Caki2 (cell line): Measurements from ENCODE around the gene LYAR. TPM values are rescaled to one million over a fixed set of nuclear protein-coding genes. Genes with fewer than 3 reads are reported as not detected.

Experiments
- DNase-seq: peaks from one replicate; pipeline ENCODE4 v3.0.0-alpha.2; 2015; ENCODE audit warnings: low read depth
- in situ Hi-C: cut with HindIII; loops from 2 replicates; pipeline ENCODE4 v1.10.0; 2016; ENCODE audit warnings: low sequenced_read_pairs, low pct_unique_long_range_greater_than_20kb, mixed read lengths
- total RNA-seq: library from RNA; depleted of rRNA; stranded (reverse); fragments of >200 nt; shearing (Covaris generic); gene quantifications from 2 replicates; pipeline ENCODE4 v1.2.3, GENCODE V29; 2014; ENCODE audit warnings: low replicate concordance

The LYAR gene
- total RNA-seq, 1 experiment from 2014 or later: 30.7 TPM

DNA sequence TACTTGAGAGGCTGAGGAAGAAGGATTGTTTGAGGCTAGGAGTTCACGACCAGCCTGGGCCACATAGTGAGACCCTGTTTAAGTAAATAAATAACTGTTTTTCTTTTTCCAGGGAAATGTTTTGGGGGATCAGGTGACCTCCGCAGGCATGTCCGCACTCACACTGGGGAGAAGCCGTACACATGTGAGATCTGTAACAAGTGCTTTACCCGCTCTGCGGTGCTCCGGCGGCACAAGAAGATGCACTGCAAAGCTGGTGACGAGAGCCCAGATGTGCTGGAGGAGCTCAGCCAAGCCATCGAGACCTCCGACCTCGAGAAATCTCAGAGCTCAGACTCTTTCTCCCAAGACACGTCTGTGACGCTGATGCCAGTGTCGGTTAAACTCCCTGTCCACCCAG, 30.6 kb upstream of the LYAR start:
- DNase-seq: no peak
- in situ Hi-C loops: no loop called here

GRCh38 chr4:4317496-4318232, 27.7 kb upstream of the LYAR start:
- in situ Hi-C loops: no loop called here
- no peak for DNase-seq

DNA sequence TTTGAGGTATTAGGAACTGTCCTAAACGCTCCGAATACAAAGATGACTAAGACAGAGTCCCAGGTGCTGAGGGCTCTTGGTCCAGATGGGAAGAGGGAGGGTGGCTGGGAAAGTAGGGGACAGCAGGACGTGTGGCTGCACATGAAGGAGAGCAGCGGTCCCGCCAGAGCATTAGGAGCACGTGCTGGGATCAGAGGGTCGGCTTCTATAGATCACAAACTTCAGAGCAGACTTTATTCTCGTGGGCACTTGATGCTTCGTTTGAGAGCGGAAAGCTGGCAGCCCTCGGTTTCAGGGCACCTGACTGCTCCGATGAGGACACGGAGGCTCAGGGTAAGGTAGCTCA, 26.2 kb upstream of the LYAR start:
- no peak for DNase-seq
- in situ Hi-C loops: no loop called here

DNA sequence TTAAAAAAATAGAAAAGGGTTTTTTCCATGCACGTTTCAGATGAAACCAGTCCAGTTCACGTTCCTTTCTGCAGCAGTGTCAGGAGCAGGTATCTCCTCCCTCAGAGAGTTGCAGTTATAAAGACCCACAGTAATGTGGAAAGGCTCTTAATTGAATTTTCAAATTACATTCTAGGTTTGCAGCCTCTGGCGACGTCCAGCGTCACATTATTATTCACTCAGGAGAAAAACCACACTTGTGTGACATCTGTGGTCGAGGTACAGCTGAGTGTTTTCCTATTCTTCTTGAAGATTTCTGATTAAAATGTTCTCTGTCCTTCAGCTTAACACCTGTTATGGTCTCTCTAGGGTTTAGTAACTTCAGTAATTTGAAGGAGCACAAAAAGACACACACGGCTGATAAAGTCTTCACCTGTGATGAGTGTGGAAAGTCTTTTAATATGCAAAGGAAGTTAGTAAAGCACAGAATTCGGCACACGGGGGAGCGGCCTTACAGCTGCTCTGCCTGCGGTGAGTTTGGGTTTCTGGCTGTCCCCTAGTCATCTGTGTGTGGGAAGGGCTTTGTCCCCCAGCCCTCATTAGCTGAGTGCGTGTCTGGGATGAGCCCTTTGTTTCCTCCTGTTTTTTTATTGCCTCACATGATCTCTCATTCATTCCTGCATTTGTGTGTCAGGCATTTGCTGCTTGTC, 25.7 kb upstream of the LYAR start:
- in situ Hi-C loops: no loop called here
- DNase-seq: no peak

DNA sequence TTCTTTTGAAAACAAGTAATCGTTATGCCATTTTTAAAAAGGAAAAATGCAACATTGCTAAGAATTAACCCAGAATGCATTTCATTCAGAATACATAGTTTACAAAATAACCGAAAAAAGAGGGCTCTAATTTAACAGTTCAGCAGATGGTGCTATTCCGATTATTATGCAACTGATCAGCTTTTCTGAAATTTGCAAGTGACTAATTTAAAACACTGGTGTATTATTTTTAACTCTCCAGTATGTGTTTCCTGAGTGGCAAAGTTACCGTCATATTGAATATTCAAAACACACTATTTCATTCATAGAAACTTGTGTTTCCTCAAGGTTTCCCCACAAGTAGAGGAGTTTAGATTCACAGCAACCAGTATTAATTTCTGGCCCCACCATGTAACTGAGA, 21.2 kb upstream of the LYAR start:
- DNase-seq: no peak
- in situ Hi-C loops: no loop called here

DNA sequence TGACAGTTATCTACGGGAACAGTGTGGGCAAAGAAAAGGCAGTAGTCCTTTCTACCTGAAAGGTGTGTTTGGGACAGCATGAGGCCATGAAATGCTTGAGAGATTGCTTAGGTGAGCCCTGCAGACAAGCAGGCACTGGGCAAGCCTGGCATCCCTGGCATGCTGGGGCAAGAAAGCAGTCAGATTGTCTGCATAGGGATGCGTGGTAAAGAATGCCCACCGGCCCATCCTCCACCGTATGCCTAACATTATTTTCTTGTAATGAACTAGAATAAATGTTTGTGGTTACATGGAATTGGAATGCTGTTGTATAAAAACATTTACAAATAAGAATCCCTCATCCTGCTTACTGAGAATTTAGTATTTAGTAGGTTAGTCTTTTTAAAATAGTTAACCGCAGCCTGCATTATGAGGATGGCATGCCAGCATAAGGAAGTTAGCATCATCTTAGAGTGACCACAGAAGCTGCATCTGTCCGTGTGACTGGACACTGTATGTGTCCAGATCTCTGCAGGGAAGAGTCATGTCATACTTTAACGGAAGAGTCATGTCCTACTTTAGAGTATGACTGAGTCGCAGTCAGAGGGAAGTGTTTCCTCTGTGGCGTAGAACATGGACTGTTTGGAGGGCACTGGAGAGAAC, 19.0 kb upstream of the LYAR start:
- in situ Hi-C loops: no loop called here
- no peak for DNase-seq

DNA sequence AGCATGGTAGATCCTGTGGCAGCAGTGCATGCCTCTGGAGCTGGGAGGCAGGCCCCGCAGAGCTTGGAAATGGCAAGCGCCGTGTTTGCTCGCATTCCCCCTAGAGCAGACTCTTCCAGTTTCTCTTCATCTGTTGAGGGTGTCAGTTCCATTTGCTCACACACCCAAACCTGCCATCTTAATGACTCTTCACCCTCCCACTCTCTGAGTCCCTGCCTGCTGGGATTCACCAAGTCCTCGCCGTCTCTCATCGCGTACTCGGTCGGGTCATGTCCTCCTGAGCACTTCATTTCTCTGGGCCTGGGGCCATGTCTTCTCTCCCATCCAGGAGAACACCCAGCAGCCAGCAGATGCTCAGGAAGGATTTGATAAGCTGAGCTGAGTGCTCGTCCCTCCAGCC, 17.0 kb upstream of the LYAR start:
- no peak for DNase-seq
- in situ Hi-C loops: no loop called here

DNA sequence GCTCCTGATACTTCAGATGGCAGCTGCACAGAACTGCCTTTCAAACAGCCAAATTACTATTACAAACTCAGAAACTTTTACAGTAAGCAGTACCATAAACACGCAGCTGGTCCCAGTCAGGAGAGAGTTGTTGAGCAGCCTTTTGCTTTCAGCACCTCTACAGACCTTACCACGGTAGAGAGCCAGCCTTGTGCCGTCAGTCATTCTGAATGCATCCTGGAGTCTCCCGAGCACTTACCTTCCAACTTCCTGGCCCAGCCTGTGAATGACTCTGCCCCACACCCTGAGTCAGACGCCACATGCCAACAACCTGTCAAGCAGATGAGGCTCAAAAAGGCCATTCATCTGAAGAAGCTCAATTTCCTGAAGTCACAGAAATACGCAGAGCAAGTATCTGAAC, 12.5 kb upstream of the LYAR start:
- in situ Hi-C loops: no loop called here
- DNase-seq: no peak

DNA sequence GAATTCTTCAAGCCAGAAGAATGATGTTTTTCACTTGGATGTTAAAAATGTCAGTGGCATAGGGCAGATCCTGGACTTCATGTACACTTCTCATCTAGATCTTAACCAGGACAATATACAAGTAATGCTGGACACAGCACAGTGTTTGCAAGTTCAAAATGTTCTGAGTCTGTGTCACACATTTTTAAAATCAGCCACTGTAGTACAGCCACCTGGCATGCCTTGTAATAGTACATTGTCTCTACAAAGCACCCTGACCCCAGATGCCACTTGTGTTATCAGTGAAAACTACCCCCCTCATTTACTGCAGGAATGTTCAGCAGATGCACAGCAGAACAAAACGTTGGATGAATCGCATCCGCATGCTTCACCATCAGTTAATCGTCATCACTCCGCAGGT, 12.0 kb upstream of the LYAR start:
- in situ Hi-C loops: no loop called here
- DNase-seq: no peak

GRCh38 chr4:4299006-4299405, 9.1 kb upstream of the LYAR start:
- no peak for DNase-seq
- in situ Hi-C loops: no loop called here

DNA sequence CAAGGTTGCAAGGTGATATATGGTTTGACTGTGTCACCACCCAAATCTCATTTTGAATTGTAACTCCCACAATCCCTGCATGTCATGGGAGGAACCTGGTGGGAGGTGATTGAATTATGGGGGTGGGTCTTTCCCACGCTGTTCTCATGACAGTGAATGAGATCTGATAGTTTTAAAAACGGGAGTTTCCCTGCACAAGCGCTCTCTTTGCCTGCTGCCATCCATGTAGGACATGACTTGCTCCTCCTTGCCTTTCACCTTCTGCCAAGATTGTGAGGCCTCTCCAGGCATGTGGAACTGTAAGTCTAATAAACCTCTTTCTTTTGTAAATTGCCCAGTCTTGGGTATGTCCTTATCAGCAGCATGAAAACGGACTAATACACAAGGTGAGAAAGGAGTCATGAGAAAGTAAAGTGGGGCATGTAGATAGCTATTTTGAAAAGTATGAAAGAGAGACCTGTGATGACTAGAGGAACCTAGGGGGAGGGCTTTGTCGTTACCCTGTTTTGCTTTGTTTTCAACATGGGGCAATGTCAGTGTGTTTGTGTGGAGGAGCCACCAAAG, 6.4 kb upstream of the LYAR start:
- DNase-seq: no peak
- in situ Hi-C loops: no loop called here

DNA sequence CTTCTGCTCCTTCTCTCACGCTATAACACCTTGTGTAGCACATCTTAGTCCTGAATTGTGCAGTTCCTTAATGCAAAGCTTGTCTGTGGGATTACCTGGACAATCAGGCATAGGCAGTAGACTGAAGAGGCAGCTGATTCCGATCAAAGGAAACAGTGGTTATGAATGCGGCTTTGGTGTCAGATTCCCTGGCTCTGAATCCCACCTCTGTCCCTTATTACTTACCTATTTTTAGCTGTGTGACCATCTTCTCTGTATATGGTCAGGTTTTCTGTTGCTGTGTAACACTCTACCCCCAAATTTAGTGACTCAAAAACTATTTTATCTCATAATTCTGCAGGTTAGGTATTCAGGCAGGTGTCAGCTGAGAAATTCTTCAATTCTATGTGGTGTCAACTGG, 3.3 kb upstream of the LYAR start:
- in situ Hi-C loops: no loop called here
- DNase-seq: no peak

DNA sequence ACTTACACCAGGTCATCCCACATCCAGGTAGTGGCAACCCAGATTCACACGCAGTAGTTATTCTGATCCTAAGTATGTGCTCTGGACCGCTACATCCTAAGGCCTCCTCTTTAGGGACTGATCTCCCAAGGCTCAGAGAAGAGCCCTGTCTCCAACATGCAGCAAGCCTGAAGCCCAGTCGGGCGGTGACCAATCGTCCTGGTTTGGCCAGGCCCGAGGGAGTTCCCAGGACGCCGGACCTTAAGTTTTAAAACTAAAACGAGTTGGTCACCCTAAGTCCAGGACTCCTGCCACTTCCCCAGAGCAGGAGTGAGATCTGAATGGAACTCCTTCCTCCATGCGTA, 385 bp downstream of the LYAR start:
- in situ Hi-C loops: no loop called here
- DNase-seq: no peak

DNA sequence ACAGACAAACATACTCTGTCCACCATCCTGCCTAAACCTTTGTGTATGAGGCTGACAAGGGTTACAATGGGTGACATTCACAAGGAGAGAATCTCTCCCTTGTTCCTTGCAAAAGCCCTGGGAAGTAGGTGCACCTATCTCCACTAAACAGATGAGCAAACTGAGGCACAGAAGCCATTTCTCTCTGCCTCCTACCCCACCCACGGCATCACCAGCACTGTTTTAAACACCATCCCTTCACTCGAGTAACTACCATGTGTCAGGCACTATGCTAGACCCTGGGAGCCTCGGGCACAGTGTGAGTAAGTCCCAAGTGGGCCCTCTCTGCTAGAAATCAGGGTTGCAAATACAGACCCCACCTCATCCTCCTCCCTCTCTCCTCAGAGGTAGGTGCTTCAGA, 899 bp downstream of the LYAR start:
- in situ Hi-C loops: no loop called here
- DNase-seq: no peak

DNA sequence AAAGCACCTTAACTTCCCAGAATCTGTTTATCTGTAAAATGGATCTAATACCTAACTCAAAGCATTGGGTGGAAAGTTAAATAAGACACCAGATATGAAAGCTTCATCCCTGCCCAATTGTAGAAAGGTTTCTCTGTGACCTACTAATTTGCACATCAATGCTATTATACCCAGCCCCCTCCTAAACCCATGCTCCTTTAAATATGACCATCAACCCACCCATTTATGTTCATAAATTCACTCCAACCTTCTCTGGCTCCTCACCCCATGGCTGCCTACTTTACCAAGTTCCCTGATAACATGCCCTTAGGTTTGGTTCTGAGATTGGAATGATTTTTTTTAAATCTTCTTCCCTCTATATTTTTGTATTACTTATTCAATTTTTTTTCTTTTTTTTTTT, 1.9 kb downstream of the LYAR start:
- in situ Hi-C loops: no loop called here
- DNase-seq: no peak

GRCh38 chr4:4284827-4285618, 4.9 kb downstream of the LYAR start:
- in situ Hi-C loops: no loop called here
- peak; percentile 78 for DNase-seq

- no peak for DNase-seq
- in situ Hi-C loops: no loop called here
These were observed 8.2 kb downstream of the LYAR start for GRCh38 chr4:4281787-4282186.

DNA sequence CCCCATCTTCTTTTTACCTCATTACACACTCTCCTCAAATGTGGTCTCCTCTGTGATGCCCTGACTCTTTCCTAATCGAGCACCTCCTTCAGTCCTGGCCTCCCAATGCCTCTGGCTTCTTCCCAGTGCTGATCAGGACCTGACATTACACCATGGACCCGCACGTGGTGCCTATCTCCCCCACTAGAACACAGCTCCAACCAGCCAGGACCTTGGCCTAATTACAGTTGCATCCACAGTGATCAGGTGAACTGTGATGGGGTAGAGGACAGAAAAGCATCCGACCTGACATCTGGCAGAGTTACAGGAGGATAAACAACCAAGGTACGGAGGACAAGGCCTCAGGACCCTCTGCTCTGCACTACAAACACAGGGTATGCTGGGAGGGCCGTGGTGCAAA, 12.4 kb downstream of the LYAR start:
- in situ Hi-C loops: no loop called here
- no peak for DNase-seq

- DNase-seq: no peak
- in situ Hi-C loops: no loop called here
These were observed 15.7 kb downstream of the LYAR start for GRCh38 chr4:4274226-4274625.
